ENCODE results near the gene PTOV1. TPM values are rescaled to one million over a fixed set of nuclear protein-coding genes. Genes with fewer than 3 reads are reported as not detected.

PTOV1 gene
- total RNA-seq (2021) = 331 and 356 TPM in 2 replicates
- percentile 78 among the genes with signal in this experiment for Bru-seq, nascent RNA
- percentile 86 among the genes with signal in this experiment for BruChase-seq, experiment 1, labeled RNA remaining after a 2-hour chase
- percentile 91 among the genes with signal in this experiment for BruChase-seq, experiment 2, labeled RNA remaining after a 6-hour chase
- long read RNA-seq, transcript PTOV1-210 (13 exons, 1,438 nt) = minor isoform, 5 of 532 reads
- long read RNA-seq, transcript PTOV1-212 (13 exons, 1,577 nt) = major isoform, 317 of 532 reads
- long read RNA-seq, transcript PTOV1-205 (1 exons, 1,880 nt) = minor isoform, 11 of 532 reads
- long read RNA-seq, transcript PTOV1-220 (13 exons, 1,587 nt) = minor isoform, 62 of 532 reads
- long read RNA-seq, partial matches to known transcripts = 42 of 532 reads
- long read RNA-seq, other reads (novel, unspliced or antisense) = 89 of 532 reads

DNA sequence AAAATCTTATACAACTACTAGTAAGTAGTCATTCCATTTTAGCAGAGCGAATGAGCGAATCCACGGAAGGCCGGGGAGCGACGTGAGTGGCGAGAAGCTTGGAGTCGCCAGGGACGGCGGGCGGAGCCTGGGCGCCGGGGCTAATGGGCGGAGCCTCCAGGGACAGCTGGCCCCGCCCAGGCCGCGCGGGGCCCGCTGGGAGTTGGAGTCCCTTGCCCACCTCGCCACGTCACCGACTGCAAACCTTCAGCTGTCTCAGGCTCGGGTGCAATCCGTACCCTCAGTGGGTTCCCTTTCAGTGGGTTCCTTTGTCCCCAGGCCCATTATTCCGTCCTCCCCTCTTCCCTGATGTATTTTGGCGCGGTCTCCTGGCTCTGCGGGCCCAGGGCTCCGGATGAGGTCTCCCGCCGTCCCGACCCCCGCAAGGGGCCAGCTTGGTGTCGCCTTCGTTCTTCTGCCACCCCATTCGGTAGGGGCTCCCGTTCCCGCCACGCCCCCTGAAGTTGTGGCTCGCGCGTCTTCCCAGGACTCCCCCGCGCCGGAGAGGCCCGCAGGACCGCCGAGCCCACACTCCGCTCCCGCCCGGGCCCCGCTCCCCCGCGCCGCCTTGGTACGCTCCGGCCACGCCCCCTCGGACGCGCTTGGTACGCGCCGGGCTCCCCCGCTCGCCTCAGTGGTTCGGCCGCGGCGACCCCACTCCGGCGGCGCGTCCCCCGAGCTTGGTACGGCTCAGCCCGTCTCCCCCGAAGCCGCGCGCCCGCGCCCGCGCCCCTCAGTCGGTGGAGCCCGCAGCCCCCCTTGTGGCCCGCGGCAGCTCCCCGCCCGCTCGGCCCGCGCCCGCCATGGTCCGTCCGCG is at the start of gene PTOV1:
TSS of gene PTOV1 (plus strand) at position 673 of the 856 bp plus-strand sequence.
- peak within 1 kb of the TSS; percentile 99 for H3K27ac ChIP-seq (ENCODE audit: low read depth, low read length, poor library complexity, severe bottlenecking)
- peak; percentile 96 for DNase-seq (ENCODE audit: low spot score)
- no TSS peak for BruUV-seq (replicated peaks)
- H3K4me3 ChIP-seq (ENCODE audit: low read depth, low read length, poor library complexity, severe bottlenecking) = peak within 1 kb of the TSS; percentile 74
- TF ChIP-seq EZH2 (IDR thresholded peaks at IDR 0.05; ENCODE audit: borderline replicate concordance, low read depth, low read length, poor library complexity, severe bottlenecking) = no peak
- TF ChIP-seq, protein P1, sequence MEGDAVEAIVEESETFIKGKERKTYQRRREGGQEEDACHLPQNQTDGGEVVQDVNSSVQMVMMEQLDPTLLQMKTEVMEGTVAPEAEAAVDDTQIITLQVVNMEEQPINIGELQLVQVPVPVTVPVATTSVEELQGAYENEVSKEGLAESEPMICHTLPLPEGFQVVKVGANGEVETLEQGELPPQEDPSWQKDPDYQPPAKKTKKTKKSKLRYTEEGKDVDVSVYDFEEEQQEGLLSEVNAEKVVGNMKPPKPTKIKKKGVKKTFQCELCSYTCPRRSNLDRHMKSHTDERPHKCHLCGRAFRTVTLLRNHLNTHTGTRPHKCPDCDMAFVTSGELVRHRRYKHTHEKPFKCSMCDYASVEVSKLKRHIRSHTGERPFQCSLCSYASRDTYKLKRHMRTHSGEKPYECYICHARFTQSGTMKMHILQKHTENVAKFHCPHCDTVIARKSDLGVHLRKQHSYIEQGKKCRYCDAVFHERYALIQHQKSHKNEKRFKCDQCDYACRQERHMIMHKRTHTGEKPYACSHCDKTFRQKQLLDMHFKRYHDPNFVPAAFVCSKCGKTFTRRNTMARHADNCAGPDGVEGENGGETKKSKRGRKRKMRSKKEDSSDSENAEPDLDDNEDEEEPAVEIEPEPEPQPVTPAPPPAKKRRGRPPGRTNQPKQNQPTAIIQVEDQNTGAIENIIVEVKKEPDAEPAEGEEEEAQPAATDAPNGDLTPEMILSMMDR (conservative IDR thresholded peaks at IDR 0.05; ENCODE audit: low read depth, low read length) = no peak
- ChIA-PET CTCF (interaction anchor here (0.5 to 1.1 kb wide), 3 partner anchors 38 to 69 kb away, joined by 3 read pairs; no protein-coding TSS in a partner anchor), POLR2A (ENCODE audit: low non-redundant PET) (interaction anchor here (0.6 to 0.9 kb wide), 2 partner anchors 17 to 175 kb away, joined by 3 read pairs; no protein-coding TSS in a partner anchor)
- intact Hi-C loops (cut with micrococcal nuclease; ENCODE audit: unreplicated experiment) = loop anchor here (2.0 to 5.0 kb wide), 2 partner anchors 38 to 353 kb away; partner anchors contain the start of genes FUZ and RPS11
- peaks cover 19% of the 10 kb centered on the region for H3K4me1 ChIP-seq (ENCODE audit: insufficient read depth, low read length, poor library complexity, severe bottlenecking)
- peaks cover 16% of the 10 kb centered on the region for H3K36me3 ChIP-seq (ENCODE audit: insufficient read depth, low read length, poor library complexity, severe bottlenecking)
- peaks cover 9% of the 10 kb centered on the region for H3K9me3 ChIP-seq (ENCODE audit: low read depth, low read length, poor library complexity, severe bottlenecking)
- no peaks in the 10 kb centered on the region for H3K27me3 ChIP-seq (replicated peaks; ENCODE audit: insufficient read depth, low read depth, low read length, poor library complexity)

- H3K4me3 ChIP-seq (ENCODE audit: low read depth, low read length, poor library complexity, severe bottlenecking) = peak overlapping the region; percentile 35
- no peak for TF ChIP-seq EZH2 (IDR thresholded peaks at IDR 0.05; ENCODE audit: borderline replicate concordance, low read depth, low read length, poor library complexity, severe bottlenecking)
- TF ChIP-seq, protein P1 (conservative IDR thresholded peaks at IDR 0.05; ENCODE audit: low read depth, low read length) = no peak
- no TSS peak for BruUV-seq (replicated peaks)
- no peaks in the 10 kb centered on the region for H3K9me3 ChIP-seq (ENCODE audit: low read depth, low read length, poor library complexity, severe bottlenecking)
- no peaks in the 10 kb centered on the region for H3K27me3 ChIP-seq (replicated peaks; ENCODE audit: insufficient read depth, low read depth, low read length, poor library complexity)
- H3K36me3 ChIP-seq (ENCODE audit: insufficient read depth, low read length, poor library complexity, severe bottlenecking) = peaks cover 20% of the 10 kb centered on the region
- peak overlapping the region; percentile 57 for H3K27ac ChIP-seq (ENCODE audit: low read depth, low read length, poor library complexity, severe bottlenecking)
- H3K4me1 ChIP-seq (ENCODE audit: insufficient read depth, low read length, poor library complexity, severe bottlenecking) = peaks cover 9% of the 10 kb centered on the region
- intact Hi-C loops (cut with micrococcal nuclease; ENCODE audit: unreplicated experiment) = no loop called here
- DNase-seq (ENCODE audit: low spot score) = no peak
- CTCF ChIA-PET = no interaction called here
- POLR2A ChIA-PET (ENCODE audit: low non-redundant PET) = no interaction called here
Observed at GRCh38 chr19:49801401-49801888, 49.5 kb upstream of the PTOV1 start.

- Histone ChIP-seq H3K4me1 (ENCODE audit: insufficient read depth, low read length, poor library complexity, severe bottlenecking) (peaks cover 9% of the 10 kb centered on the region), H3K9me3 (ENCODE audit: low read depth, low read length, poor library complexity, severe bottlenecking) (no peaks in the 10 kb centered on the region), H3K4me3 (ENCODE audit: low read depth, low read length, poor library complexity, severe bottlenecking) (peak overlapping the region; percentile 35), H3K27me3 (replicated peaks; ENCODE audit: insufficient read depth, low read depth, low read length, poor library complexity) (no peaks in the 10 kb centered on the region), H3K36me3 (ENCODE audit: insufficient read depth, low read length, poor library complexity, severe bottlenecking) (peaks cover 24% of the 10 kb centered on the region), H3K27ac (ENCODE audit: low read depth, low read length, poor library complexity, severe bottlenecking) (peak overlapping the region; percentile 57)
- no TSS peak for BruUV-seq (replicated peaks)
- intact Hi-C loops (cut with micrococcal nuclease; ENCODE audit: unreplicated experiment) = no loop called here
- ChIA-PET CTCF (no interaction called here), POLR2A (ENCODE audit: low non-redundant PET) (interaction anchor here (0.7 kb wide), 1 partner anchor 9 kb away, joined by 4 read pairs; no protein-coding TSS in a partner anchor)
- DNase-seq (ENCODE audit: low spot score) = peak; percentile 92
- TF ChIP-seq EZH2 (IDR thresholded peaks at IDR 0.05; ENCODE audit: borderline replicate concordance, low read depth, low read length, poor library complexity, severe bottlenecking) = no peak
- TF ChIP-seq, protein P1 (conservative IDR thresholded peaks at IDR 0.05; ENCODE audit: low read depth, low read length) = peak; percentile 42; the same call in 1 of the 2 replicates
Observed at GRCh38 chr19:49801966-49802661, 48.8 kb upstream of the PTOV1 start.
